ENCODE data around the gene BTBD9. TPM values are rescaled to one million over a fixed set of nuclear protein-coding genes. Genes with fewer than 3 reads are reported as not detected.
A peak's percentile ranks its signal among the peaks of the same experiment; 100 is the strongest.

The BTBD9 gene
- total and polyA plus RNA-seq, 2 donors (not counting 3 experiments of a cell fraction or from before 2014, with no cell fraction given): 4.9 to 15.0 TPM

- Histone ChIP-seq H3K4me1 (ENCODE audit: control insufficient read depth, extremely low read depth, insufficient read depth, low read length) (no peaks in the 10 kb centered on the region), H4K20me1 (replicated peaks; ENCODE audit: control insufficient read depth, extremely low read depth, insufficient read depth, low read length) (no peaks in the 10 kb centered on the region), H3K79me2 (ENCODE audit: control insufficient read depth, insufficient read depth, low read length) (no peaks in the 10 kb centered on the region), H3K36me3 (ENCODE audit: control insufficient read depth in 2 of 2, extremely low read depth in 1 of 2, insufficient read depth in 2 of 2, low read length in 2 of 2) (no peaks in the 10 kb centered on the region), H3K27me3 (ENCODE audit: control insufficient read depth in 2 of 2, insufficient read depth in 2 of 2, low read length in 2 of 2) (no peaks in the 10 kb centered on the region), H3K9ac (replicated peaks; ENCODE audit: extremely low read depth, insufficient read depth, low read length) (no peak overlapping the region), H2AFZ (ENCODE audit: low read depth, low read length) (no peak overlapping the region), H3K4me2 (ENCODE audit: insufficient read depth, low read length) (no peak overlapping the region), H3K4me3 (replicated peaks in 1 of 3; ENCODE audit: insufficient read depth in 1 of 3, low read depth in 1 of 3, low read length in 3 of 3) (no peak overlapping the region), H3K27ac (ENCODE audit: insufficient read depth, low read depth, low read length) (no peak overlapping the region), H3K9me1 (replicated peaks; ENCODE audit: control insufficient read depth, extremely low read depth, insufficient read depth, low read length) (no peaks in the 10 kb centered on the region), H3K9me3 (replicated peaks; ENCODE audit: control insufficient read depth, insufficient read depth, low read length) (no peaks in the 10 kb centered on the region)
- ChIA-PET POLR2A (no interaction called here), CTCF (no interaction called here)
- FAIRE-seq (no peak), DNase-seq (ENCODE audit: low read depth, low spot score) (no peak)
- intact Hi-C loops (cut with micrococcal nuclease): no loop called here
- TF ChIP-seq FOS (IDR thresholded peaks at IDR 0.05; ENCODE audit: borderline replicate concordance, insufficient read depth, low read length): peak; percentile 49
- no peak for TF ChIP-seq POLR2A (IDR thresholded peaks at IDR 0.05; ENCODE audit: low read depth, low read length)
- dilution Hi-C loops (cut with MboI; ENCODE audit: extremely low pct_ligation_motif_present, low sequenced_read_pairs): no loop called here
- BruUV-seq (replicated peaks): no TSS peak
Observed at GRCh38 chr6:38248500-38249234, 391.1 kb downstream of the BTBD9 start.

GRCh38 chr6:38245295-38245694 lies 394.4 kb downstream of the BTBD9 start:
- no peak for FAIRE-seq
- DNase-seq (ENCODE audit: low read depth, low spot score): no peak
- Histone ChIP-seq H3K4me2 (ENCODE audit: insufficient read depth, low read length) (no peak overlapping the region), H3K27me3 (ENCODE audit: control insufficient read depth in 2 of 2, insufficient read depth in 2 of 2, low read length in 2 of 2) (no peaks in the 10 kb centered on the region), H4K20me1 (replicated peaks; ENCODE audit: control insufficient read depth, extremely low read depth, insufficient read depth, low read length) (no peaks in the 10 kb centered on the region), H2AFZ (ENCODE audit: low read depth, low read length) (no peak overlapping the region), H3K4me3 (replicated peaks in 1 of 3; ENCODE audit: insufficient read depth in 1 of 3, low read depth in 1 of 3, low read length in 3 of 3) (no peak overlapping the region), H3K9me1 (replicated peaks; ENCODE audit: control insufficient read depth, extremely low read depth, insufficient read depth, low read length) (no peaks in the 10 kb centered on the region), H3K4me1 (ENCODE audit: control insufficient read depth, extremely low read depth, insufficient read depth, low read length) (no peaks in the 10 kb centered on the region), H3K27ac (ENCODE audit: insufficient read depth, low read depth, low read length) (no peak overlapping the region), H3K9me3 (replicated peaks; ENCODE audit: control insufficient read depth, insufficient read depth, low read length) (no peaks in the 10 kb centered on the region), H3K79me2 (ENCODE audit: control insufficient read depth, insufficient read depth, low read length) (no peaks in the 10 kb centered on the region), H3K36me3 (ENCODE audit: control insufficient read depth in 2 of 2, extremely low read depth in 1 of 2, insufficient read depth in 2 of 2, low read length in 2 of 2) (no peaks in the 10 kb centered on the region), H3K9ac (replicated peaks; ENCODE audit: extremely low read depth, insufficient read depth, low read length) (no peak overlapping the region)
- intact Hi-C loops (cut with micrococcal nuclease) (no loop called here), dilution Hi-C loops (cut with MboI; ENCODE audit: extremely low pct_ligation_motif_present, low sequenced_read_pairs) (no loop called here)
- no TSS peak for BruUV-seq (replicated peaks)
- ChIA-PET POLR2A (no interaction called here), CTCF (interaction anchor here (0.8 to 1.5 kb wide), 3 partner anchors 10 to 249 kb away, joined by 3 read pairs; no protein-coding TSS in a partner anchor)
- TF ChIP-seq EZH2 (IDR thresholded peaks at IDR 0.05; ENCODE audit: borderline replicate concordance, low read depth, low read length, severe bottlenecking) (no peak), JUN (IDR thresholded peaks at IDR 0.05; ENCODE audit: borderline replicate concordance, insufficient read depth, insufficient read length, low read depth) (no peak), CTCF (IDR thresholded peaks at IDR 0.05; ENCODE audit: extremely low read depth in 1 of 2, insufficient read depth in 1 of 2, low read depth in 1 of 2, low read length in 2 of 2) (no peak), GATA2 (IDR thresholded peaks at IDR 0.05; ENCODE audit: insufficient read depth, insufficient read length, low read depth, low read length) (no peak), POLR2AphosphoS5 (IDR thresholded peaks at IDR 0.05; ENCODE audit: insufficient read depth, low read depth, low read length) (no peak), FOS (IDR thresholded peaks at IDR 0.05; ENCODE audit: borderline replicate concordance, insufficient read depth, low read length) (no peak), MYC (IDR thresholded peaks at IDR 0.05; ENCODE audit: low read depth, low read length) (no peak), POLR2A (IDR thresholded peaks at IDR 0.05; ENCODE audit: low read depth, low read length) (no peak), MAX (IDR thresholded peaks at IDR 0.05; ENCODE audit: insufficient read depth, insufficient read length) (no peak)

Measured in endothelial cell of umbilical vein (primary cell).